Upper lobe of right lung (tissue), 1 donor: Measurements from ENCODE around the gene BTN2A1. TPM values are rescaled to one million over a fixed set of nuclear protein-coding genes. Genes with fewer than 3 reads are reported as not detected.
A peak's percentile ranks its signal among the peaks of the same experiment; 100 is the strongest.

ENCODE experiments used
- ATAC-seq: fragments of 200-7000 bp; cut with Tn5 transposase; one replicate; pipeline ENCODE4 v1.9.1; 2020; ENCODE audit warnings: mild to moderate bottlenecking, moderate library complexity
- DNase-seq: peaks from one replicate; pipeline ENCODE4 v3.0.0-alpha.2; 2020
- H3K27ac ChIP-seq: fragments of 200-600 bp; one replicate; pipeline ENCODE4 v1.8.0; 2022
- H3K27me3 ChIP-seq: fragments of 200-600 bp; one replicate; pipeline ENCODE4 v1.8.0; 2022; ENCODE audit warnings: mild to moderate bottlenecking
- H3K36me3 ChIP-seq: fragments of 200-600 bp; one replicate; pipeline ENCODE4 v1.8.0; 2022
- H3K4me1 ChIP-seq: fragments of 200-600 bp; one replicate; pipeline ENCODE4 v1.8.0; 2022
- H3K4me3 ChIP-seq: fragments of 200-600 bp; one replicate; pipeline ENCODE4 v1.8.0; 2022; ENCODE audit warnings: mild to moderate bottlenecking
- H3K9me3 ChIP-seq: fragments of 200-600 bp; one replicate; pipeline ENCODE4 v1.8.0; 2022
- intact Hi-C: fragments of 100-400 bp; cut with DNase I; formaldehyde crosslinking; loops from one replicate; pipeline ENCODE4 v1.11.0; 2022
- total RNA-seq: library from RNA; stranded (reverse); fragmentation: NEBNext Ultra II Directional; extraction: Animal tissue kit (Norgen Biotek cat#: 25700); gene quantifications from one replicate; pipeline ENCODE4 v1.2.1, GENCODE V29; 2021
- TF ChIP-seq, protein P1 (sequence below): fragments of 200-600 bp; IDR thresholded peaks from one replicate; pipeline ENCODE4 v1.8.0; 2022; ENCODE audit warnings: antibody characterized with exemption
- donor health status: DM: no; HTN: yes; CAD: no; lungs with severe emphysema.

Gene BTN2A1
- total RNA-seq, 1 donor from 2014 or later = 26.3 TPM

- Histone ChIP-seq H3K9me3 (no peaks in the 10 kb centered on the region), H3K4me3 (no peak overlapping the region), H3K27ac (no peak overlapping the region), H3K36me3 (no peaks in the 10 kb centered on the region), H3K27me3 (no peaks in the 10 kb centered on the region), H3K4me1 (peaks cover 22% of the 10 kb centered on the region)
- TF ChIP-seq, protein P1, sequence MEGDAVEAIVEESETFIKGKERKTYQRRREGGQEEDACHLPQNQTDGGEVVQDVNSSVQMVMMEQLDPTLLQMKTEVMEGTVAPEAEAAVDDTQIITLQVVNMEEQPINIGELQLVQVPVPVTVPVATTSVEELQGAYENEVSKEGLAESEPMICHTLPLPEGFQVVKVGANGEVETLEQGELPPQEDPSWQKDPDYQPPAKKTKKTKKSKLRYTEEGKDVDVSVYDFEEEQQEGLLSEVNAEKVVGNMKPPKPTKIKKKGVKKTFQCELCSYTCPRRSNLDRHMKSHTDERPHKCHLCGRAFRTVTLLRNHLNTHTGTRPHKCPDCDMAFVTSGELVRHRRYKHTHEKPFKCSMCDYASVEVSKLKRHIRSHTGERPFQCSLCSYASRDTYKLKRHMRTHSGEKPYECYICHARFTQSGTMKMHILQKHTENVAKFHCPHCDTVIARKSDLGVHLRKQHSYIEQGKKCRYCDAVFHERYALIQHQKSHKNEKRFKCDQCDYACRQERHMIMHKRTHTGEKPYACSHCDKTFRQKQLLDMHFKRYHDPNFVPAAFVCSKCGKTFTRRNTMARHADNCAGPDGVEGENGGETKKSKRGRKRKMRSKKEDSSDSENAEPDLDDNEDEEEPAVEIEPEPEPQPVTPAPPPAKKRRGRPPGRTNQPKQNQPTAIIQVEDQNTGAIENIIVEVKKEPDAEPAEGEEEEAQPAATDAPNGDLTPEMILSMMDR = no peak
- intact Hi-C loops = no loop called here
- DNase-seq = no peak
- no peak for ATAC-seq
These were observed 19.8 kb upstream of the BTN2A1 start for GRCh38 chr6:26438000-26438399.

DNA sequence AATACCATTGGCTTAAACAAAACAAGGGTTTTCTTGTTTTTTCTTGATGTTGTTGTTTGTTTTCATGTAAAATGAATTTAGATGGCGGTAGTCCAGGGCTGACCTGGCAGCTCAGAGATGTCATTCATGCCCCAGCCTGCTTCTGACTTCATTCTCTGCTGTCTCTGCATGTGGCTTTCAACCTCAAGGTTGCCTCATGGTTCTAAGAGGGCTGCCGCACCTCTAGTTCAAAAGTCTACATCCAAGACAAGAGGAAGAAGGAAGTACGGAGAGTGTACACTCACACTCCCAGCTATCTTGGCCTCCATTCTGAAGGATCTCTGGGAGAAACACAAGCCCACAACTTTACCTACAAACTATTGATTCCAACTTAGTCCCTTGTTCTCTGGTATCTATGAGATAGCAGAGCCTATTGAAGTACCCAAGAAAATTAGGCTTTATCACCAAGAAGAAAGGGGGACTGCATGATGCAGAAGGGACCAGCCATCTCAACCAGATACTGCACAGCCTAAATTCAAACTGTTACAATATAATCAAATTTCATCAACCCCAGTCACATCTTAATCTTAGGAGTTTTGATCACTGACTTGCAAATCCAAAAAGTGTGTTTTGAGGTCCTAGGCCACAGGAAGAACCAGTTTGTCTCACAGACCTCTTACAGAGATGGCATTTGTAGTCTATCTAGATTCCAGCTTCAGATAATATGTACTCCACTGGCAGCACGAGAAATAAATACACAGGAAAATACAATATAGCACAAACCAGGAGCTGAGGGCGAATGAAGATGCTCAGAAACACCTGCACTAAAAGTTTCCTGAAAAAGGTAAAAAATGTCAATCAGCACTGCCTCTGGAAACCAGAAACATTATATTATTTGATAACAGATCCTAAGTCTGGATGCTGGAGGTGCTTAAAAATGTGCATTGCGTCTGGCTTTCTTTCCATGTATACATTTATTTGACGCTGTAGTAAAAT, 18.3 kb upstream of the BTN2A1 start:
- Histone ChIP-seq H3K9me3 (no peaks in the 10 kb centered on the region), H3K4me1 (peaks cover 22% of the 10 kb centered on the region), H3K36me3 (peaks cover 4% of the 10 kb centered on the region), H3K27me3 (no peaks in the 10 kb centered on the region), H3K4me3 (peak overlapping the region; percentile 58), H3K27ac (peak overlapping the region; percentile 83)
- no peak for DNase-seq
- no peak for ATAC-seq
- intact Hi-C loops = no loop called here
- TF ChIP-seq, protein P1 = no peak

GRCh38 chr6:26440977-26441358, 16.8 kb upstream of the BTN2A1 start:
- ATAC-seq (no peak), DNase-seq (no peak)
- H3K9me3 ChIP-seq = no peaks in the 10 kb centered on the region
- H3K4me1 ChIP-seq = peaks cover 31% of the 10 kb centered on the region
- peak overlapping the region; percentile 83 for H3K27ac ChIP-seq
- TF ChIP-seq, protein P1 = no peak
- intact Hi-C loops = no loop called here
- H3K27me3 ChIP-seq = no peaks in the 10 kb centered on the region
- peaks cover 13% of the 10 kb centered on the region for H3K36me3 ChIP-seq
- peak overlapping the region; percentile 58 for H3K4me3 ChIP-seq

DNA sequence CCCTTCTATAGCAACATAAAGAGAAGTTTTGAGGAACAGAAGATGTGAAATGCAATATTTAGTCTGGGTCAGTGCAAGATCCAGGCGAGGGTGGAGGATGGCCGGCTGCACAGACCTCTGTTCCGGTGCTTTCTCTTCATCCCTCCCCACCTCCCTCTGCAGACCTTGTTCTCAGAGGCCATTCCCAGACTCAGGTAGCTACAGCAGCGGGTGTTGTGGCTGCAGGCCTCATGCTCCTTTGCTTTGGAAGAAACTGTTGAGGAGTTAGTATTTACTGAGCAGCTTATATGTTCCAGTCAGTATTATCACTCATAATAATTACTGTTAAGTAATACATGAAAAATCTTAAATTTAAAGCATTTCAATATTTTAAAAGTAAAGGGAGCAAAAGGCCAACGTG, 15.8 kb upstream of the BTN2A1 start:
- Histone ChIP-seq H3K27me3 (no peaks in the 10 kb centered on the region), H3K4me3 (peak overlapping the region; percentile 58), H3K36me3 (peaks cover 15% of the 10 kb centered on the region), H3K4me1 (peaks cover 34% of the 10 kb centered on the region), H3K27ac (no peak overlapping the region), H3K9me3 (no peaks in the 10 kb centered on the region)
- ATAC-seq = no peak
- TF ChIP-seq, protein P1 = no peak
- DNase-seq = no peak
- intact Hi-C loops = no loop called here

- ATAC-seq (no peak), DNase-seq (no peak)
- TF ChIP-seq, protein P1 = no peak
- H3K27me3 ChIP-seq = no peaks in the 10 kb centered on the region
- no peak overlapping the region for H3K27ac ChIP-seq
- no peaks in the 10 kb centered on the region for H3K9me3 ChIP-seq
- intact Hi-C loops = no loop called here
- H3K4me3 ChIP-seq = no peak overlapping the region
- peaks cover 32% of the 10 kb centered on the region for H3K4me1 ChIP-seq
- H3K36me3 ChIP-seq = peaks cover 36% of the 10 kb centered on the region
These were observed 11.7 kb upstream of the BTN2A1 start for GRCh38 chr6:26445934-26446667.
